AG04450 (cell line): ENCODE results near the gene SIX2. TPM values are rescaled to one million over a fixed set of nuclear protein-coding genes. Genes with fewer than 3 reads are reported as not detected.
A peak's percentile ranks its signal among the peaks of the same experiment; 100 is the strongest.

Experiments used
- CTCF ChIA-PET: fragments of 300-600, 350-600 bp; formaldehyde crosslinking; extraction: SDS; loops from one replicate; lab custom pipeline; 2022; ENCODE audit warnings: antibody characterized with exemption, inconsistent platforms; lab: Charles Lee
- POLR2A ChIA-PET: fragments of 350-600 bp; formaldehyde crosslinking; extraction: SDS; loops from one replicate; lab custom pipeline; 2021; ENCODE audit warnings: antibody characterized with exemption, inconsistent platforms; lab: Yijun Ruan, JAX
- DNase-seq: peaks from one replicate; pipeline ENCODE4 v3.0.0-alpha.2; 2011; ENCODE audit warnings: low read depth, low spot score
- H3K27ac ChIP-seq: one replicate; pipeline ENCODE4 v1.5.1; 2012; ENCODE audit warnings: low read depth, low read length, control low read depth
- H3K27me3 ChIP-seq: one replicate; pipeline ENCODE4 v1.6.0; 2012; ENCODE audit warnings: low read length; ENCODE audit not compliant: control insufficient read depth, insufficient read depth
- H3K4me3 ChIP-seq: 2 replicates; pipeline ENCODE4 v1.5.1; 2011; ENCODE audit warnings: mild to moderate bottlenecking, low read depth, low read length, control low read depth
- H3K9me3 ChIP-seq: 2 replicates; pipeline ENCODE4 v1.5.1; 2012; ENCODE audit warnings: low read length; ENCODE audit not compliant: control insufficient read depth, insufficient read depth
- CTCF ChIP-seq: IDR thresholded peaks from 2 replicates; pipeline ENCODE4 v1.5.1; 2011; ENCODE audit warnings: low read depth, low read length, control low read depth, inconsistent platforms
- polyA plus RNA-seq: library from polyadenylated mRNA; depleted of rRNA; stranded (reverse); fragments of >200 nt; gene quantifications from 2 replicates; pipeline ENCODE4 v1.2.3, GENCODE V29; 2011

SIX2 gene
- polyA plus RNA-seq, 1 experiment, result not detected

- no peak for TF ChIP-seq CTCF
- ChIA-PET CTCF (interaction anchor here (0.5 to 9.2 kb wide), 48 partner anchors 8 to 894 kb away, joined by 3 to 287 read pairs (median 3); no protein-coding TSS in a partner anchor), POLR2A (no interaction called here)
- H3K4me3 ChIP-seq, result no peak overlapping the region
- no peaks in the 10 kb centered on the region for H3K9me3 ChIP-seq
- H3K27ac ChIP-seq, result no peak overlapping the region
- DNase-seq, result no peak
- peaks cover 14% of the 10 kb centered on the region for H3K27me3 ChIP-seq
Observed at GRCh38 chr2:44980751-44981713, 28.2 kb downstream of the SIX2 start.

- no peak for TF ChIP-seq CTCF
- ChIA-PET POLR2A (no interaction called here), CTCF (interaction anchor here (0.7 to 9.2 kb wide), 4 partner anchors 10 to 598 kb away, joined by 3 to 287 read pairs (median 18); no protein-coding TSS in a partner anchor)
- H3K4me3 ChIP-seq, result no peak overlapping the region
- H3K9me3 ChIP-seq, result no peaks in the 10 kb centered on the region
- no peak for DNase-seq
- H3K27ac ChIP-seq, result no peak overlapping the region
- H3K27me3 ChIP-seq, result peaks cover 24% of the 10 kb centered on the region
Observed at GRCh38 chr2:44979581-44979980, 29.7 kb downstream of the SIX2 start.

- Histone ChIP-seq H3K9me3 (no peaks in the 10 kb centered on the region), H3K4me3 (no peak overlapping the region), H3K27ac (no peak overlapping the region), H3K27me3 (peaks cover 42% of the 10 kb centered on the region)
- TF ChIP-seq CTCF, result no peak
- CTCF ChIA-PET, result interaction anchor here (2.1 kb wide), 1 partner anchor 519 kb away, joined by 9 read pairs; no protein-coding TSS in a partner anchor
- POLR2A ChIA-PET, result no interaction called here
- DNase-seq, result no peak
Observed at GRCh38 chr2:44975571-44976450, 33.4 kb downstream of the SIX2 start.

DNA sequence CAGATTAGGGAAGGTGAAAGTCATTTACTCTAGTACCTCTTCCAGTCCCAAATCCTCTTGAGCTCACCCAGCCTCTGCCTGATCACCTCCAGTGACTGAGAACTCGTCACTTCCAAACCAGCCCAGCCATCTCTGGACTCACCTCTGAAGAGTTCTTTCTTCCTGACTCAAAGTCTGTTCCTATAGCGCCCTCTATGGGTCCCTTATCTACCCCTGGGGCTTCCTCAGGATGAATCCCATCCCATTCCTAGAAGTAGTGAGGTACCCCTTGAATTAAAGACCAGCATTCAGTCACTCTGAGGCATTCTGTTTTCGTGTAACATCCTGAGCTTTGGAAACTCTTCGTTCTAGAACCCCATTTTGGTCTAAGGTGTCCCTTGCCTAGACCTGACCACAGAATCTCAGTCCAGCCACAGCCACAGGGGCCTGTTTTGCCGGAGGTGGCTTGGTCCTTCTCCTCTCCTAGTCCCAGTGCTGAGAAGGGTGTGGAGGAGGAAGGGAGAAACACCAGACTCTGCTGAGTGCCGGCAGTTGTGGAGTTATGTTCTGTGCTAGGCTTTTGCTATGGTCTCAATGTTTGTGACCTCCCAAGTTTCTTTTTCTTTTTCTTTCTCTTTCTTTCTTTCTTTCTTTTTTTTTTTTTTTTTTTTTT, 35.1 kb downstream of the SIX2 start:
- ChIA-PET POLR2A (no interaction called here), CTCF (interaction anchor here (1.2 to 2.1 kb wide), 4 partner anchors 17 to 604 kb away, joined by 3 to 13 read pairs (median 4); no protein-coding TSS in a partner anchor)
- DNase-seq, result no peak

More for the DNA sequence above, 35.1 kb downstream of the SIX2 start:
- Histone ChIP-seq H3K4me3 (no peak overlapping the region), H3K27me3 (peaks cover 46% of the 10 kb centered on the region), H3K9me3 (no peaks in the 10 kb centered on the region), H3K27ac (no peak overlapping the region)
- peak; percentile 42 for TF ChIP-seq CTCF
